Activated CD8-positive, alpha-beta memory T cell treated with anti-CD3 and anti-CD28 coated beads for 1 hour (primary cell): ENCODE results near the gene EXOC6.

Source experiments
- DNase-seq, 2 donors: peaks; one replicate each; pipeline ENCODE4 v3.0.0-alpha.2; 2020; ENCODE audit warnings: low read depth in 1 of 2; ENCODE audit errors: extremely low read depth in 1 of 2

The EXOC6 gene

GRCh38 chr10:93103953-93104352 is 255.6 kb downstream of the EXOC6 start:
- DNase-seq = no peak

- no peak for DNase-seq
These were observed 258.3 kb downstream of the EXOC6 start for GRCh38 chr10:93106631-93107072.
